Neural cell (in vitro differentiated cells): ENCODE results near the gene FASLG. TPM values are rescaled to one million over a fixed set of nuclear protein-coding genes. Genes with fewer than 3 reads are reported as not detected.

Experiments
- H2AFZ ChIP-seq: fragments of 200-600, 300-800 bp; sonication (generic), shearing (Covaris generic); 2 replicates; pipeline ENCODE4 v1.6.0; 2014; ENCODE audit warnings: low read depth, mild to moderate bottlenecking, antibody characterized with exemption, low read length, moderate library complexity
- H3F3A ChIP-seq: fragments of 200-600 bp; shearing (Covaris generic); 2 replicates; pipeline ENCODE4 v1.6.1; 2016; ENCODE audit warnings: mild to moderate bottlenecking, moderate library complexity, mixed read lengths, antibody characterized with exemption, low read length; ENCODE audit not compliant: insufficient read depth, poor library complexity, severe bottlenecking
- H3K27ac ChIP-seq: fragments of 200-600, 300-800 bp; sonication (generic), shearing (Covaris generic); 2 replicates; pipeline ENCODE4 v1.5.1; 2014; ENCODE audit warnings: mild to moderate bottlenecking, low read length, moderate library complexity
- H3K27me3 ChIP-seq: fragments of 300-800, 200-600 bp; sonication (generic), shearing (Covaris generic); 2 replicates; pipeline ENCODE4 v1.6.0; 2014; ENCODE audit warnings: mild to moderate bottlenecking, low read depth, low read length, moderate library complexity; ENCODE audit not compliant: insufficient read depth
- H3K36me3 ChIP-seq: fragments of 300-800, 200-600 bp; sonication (generic), shearing (Covaris generic); 2 replicates; pipeline ENCODE4 v1.5.1; 2014; ENCODE audit warnings: mild to moderate bottlenecking, antibody characterized with exemption, low read length, moderate library complexity; ENCODE audit not compliant: insufficient read depth
- H3K4me2 ChIP-seq: fragments of 300-800, 200-600 bp; sonication (generic), shearing (Covaris generic); 2 replicates; pipeline ENCODE4 v1.6.0; 2014; ENCODE audit warnings: mild to moderate bottlenecking, low read length
- H3K4me3 ChIP-seq: fragments of 300-800, 200-600 bp; sonication (generic), shearing (Covaris generic); 2 replicates; pipeline ENCODE4 v1.5.1; 2014; ENCODE audit warnings: mild to moderate bottlenecking, low read length, moderate library complexity
- H3K79me2 ChIP-seq: fragments of 200-600 bp; shearing (Covaris generic); replicated peaks from 2 replicates; pipeline ENCODE4 v1.6.0; 2014; ENCODE audit warnings: mild to moderate bottlenecking, low read length, moderate library complexity; ENCODE audit not compliant: insufficient read depth
- H3K9ac ChIP-seq: fragments of 300-800, 200-600 bp; sonication (generic), shearing (Covaris generic); 2 replicates; pipeline ENCODE4 v1.6.1; 2016; ENCODE audit warnings: mild to moderate bottlenecking, low read length, mixed read lengths
- H3K9me2 ChIP-seq: fragments of 200-600 bp; shearing (Covaris generic); 2 replicates; pipeline ENCODE4 v1.6.1; 2016; ENCODE audit warnings: mild to moderate bottlenecking, low read length, mixed read lengths; ENCODE audit not compliant: insufficient read depth
- H3K9me3 ChIP-seq: fragments of 200-600, 300-800 bp; sonication (generic), shearing (Covaris generic); 2 replicates; pipeline ENCODE4 v1.6.1; 2016; ENCODE audit warnings: mild to moderate bottlenecking, mixed run types, low read length, moderate library complexity, mixed read lengths
- H4K20me1 ChIP-seq: fragments of 200-600 bp; shearing (Covaris generic); 2 replicates; pipeline ENCODE4 v1.6.1; 2016; ENCODE audit warnings: mild to moderate bottlenecking, mixed run types; ENCODE audit not compliant: insufficient read depth
- EP300 ChIP-seq: fragments of 450-650 bp; conservative IDR thresholded peaks from 2 replicates; pipeline ENCODE4 v1.6.1; 2014; ENCODE audit warnings: antibody characterized with exemption, mild to moderate bottlenecking, moderate library complexity; ENCODE audit not compliant: poor library complexity, severe bottlenecking
- EZH2 ChIP-seq: fragments of 200-600, 300-800 bp; shearing (Covaris generic), sonication (generic); IDR thresholded peaks from 2 replicates; pipeline ENCODE4 v1.6.1; 2014; ENCODE audit warnings: antibody characterized with exemption, low read length, borderline replicate concordance, mild to moderate bottlenecking; ENCODE audit not compliant: insufficient read depth, poor library complexity, severe bottlenecking
- MXI1 ChIP-seq: fragments of 450-650 bp; conservative IDR thresholded peaks from 2 replicates; pipeline ENCODE4 v1.6.1; 2014; ENCODE audit warnings: antibody characterized with exemption, mild to moderate bottlenecking; ENCODE audit not compliant: poor library complexity, severe bottlenecking
- POLR2AphosphoS5 ChIP-seq: IDR thresholded peaks from 2 replicates; pipeline ENCODE4 v1.6.1; 2012
- RAD21 ChIP-seq: fragments of 450-650 bp; conservative IDR thresholded peaks from 2 replicates; pipeline ENCODE4 v1.6.1; 2014; ENCODE audit warnings: antibody characterized with exemption, mild to moderate bottlenecking, moderate library complexity
- SMC3 ChIP-seq: fragments of 450-650 bp; conservative IDR thresholded peaks from 2 replicates; pipeline ENCODE4 v1.6.1; 2014; ENCODE audit warnings: antibody characterized with exemption, mild to moderate bottlenecking, moderate library complexity; ENCODE audit not compliant: poor library complexity
- TAF1 ChIP-seq: IDR thresholded peaks from 2 replicates; pipeline ENCODE4 v1.6.1; 2012; ENCODE audit warnings: low read depth
- polyA plus RNA-seq: library from polyadenylated mRNA; depleted of rRNA; stranded (reverse); fragments of >200 nt; gene quantifications from 2 replicates; pipeline ENCODE4 v1.2.3, GENCODE V29; 2014
- TF ChIP-seq, protein P1 (sequence below): fragments of 450-650 bp; IDR thresholded peaks from 2 replicates; pipeline ENCODE4 v1.5.1; 2014; ENCODE audit warnings: antibody characterized with exemption, mild to moderate bottlenecking, moderate library complexity; ENCODE audit not compliant: poor library complexity, severe bottlenecking
- TF ChIP-seq, protein P2 (sequence below): IDR thresholded peaks from 2 replicates; pipeline ENCODE4 v1.6.1; 2012; ENCODE audit warnings: borderline replicate concordance

Gene FASLG
- polyA plus RNA-seq, 1 donor from 2014 or later = not detected

DNA sequence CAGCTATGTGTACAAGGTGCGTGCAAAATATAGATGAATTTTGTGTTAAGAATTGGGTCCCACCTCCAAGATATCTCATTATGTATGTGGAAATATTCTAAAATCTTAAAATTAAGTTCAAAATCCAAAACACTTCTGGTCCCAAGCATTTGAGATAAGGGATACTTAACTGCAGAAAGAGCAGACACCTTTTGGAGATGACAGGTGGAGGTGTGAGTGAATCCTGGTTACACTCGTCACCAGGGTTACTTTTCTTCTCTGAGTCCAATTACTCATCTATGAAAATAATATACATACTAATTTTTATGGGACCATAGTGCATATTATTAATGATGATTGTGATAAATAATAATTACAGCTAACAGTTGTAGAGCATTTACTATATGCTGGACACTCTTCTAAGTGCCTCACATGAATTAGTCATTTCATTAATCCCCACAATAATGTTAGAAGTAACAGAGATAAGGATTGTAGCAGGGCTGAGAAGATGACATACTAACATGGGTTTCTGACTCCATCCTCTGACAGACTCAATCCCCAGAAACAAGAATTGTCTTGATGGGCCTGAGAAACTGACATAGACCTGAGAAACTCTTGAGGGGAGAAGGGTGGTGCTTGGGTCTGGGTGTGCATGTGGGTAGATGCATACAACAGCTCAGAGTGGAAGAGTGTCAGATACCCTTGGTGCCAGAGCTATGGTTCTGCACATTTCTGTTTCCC is 8.3 kb upstream of the FASLG start:
- H3K9me3 ChIP-seq = no peaks in the 10 kb centered on the region
- H3K4me3 ChIP-seq = no peak overlapping the region
- H3K9me2 ChIP-seq = no peaks in the 10 kb centered on the region
- TF ChIP-seq EP300 (no peak), TAF1 (no peak), SMC3 (no peak), MXI1 (no peak), RAD21 (no peak)
- TF ChIP-seq, protein P1, sequence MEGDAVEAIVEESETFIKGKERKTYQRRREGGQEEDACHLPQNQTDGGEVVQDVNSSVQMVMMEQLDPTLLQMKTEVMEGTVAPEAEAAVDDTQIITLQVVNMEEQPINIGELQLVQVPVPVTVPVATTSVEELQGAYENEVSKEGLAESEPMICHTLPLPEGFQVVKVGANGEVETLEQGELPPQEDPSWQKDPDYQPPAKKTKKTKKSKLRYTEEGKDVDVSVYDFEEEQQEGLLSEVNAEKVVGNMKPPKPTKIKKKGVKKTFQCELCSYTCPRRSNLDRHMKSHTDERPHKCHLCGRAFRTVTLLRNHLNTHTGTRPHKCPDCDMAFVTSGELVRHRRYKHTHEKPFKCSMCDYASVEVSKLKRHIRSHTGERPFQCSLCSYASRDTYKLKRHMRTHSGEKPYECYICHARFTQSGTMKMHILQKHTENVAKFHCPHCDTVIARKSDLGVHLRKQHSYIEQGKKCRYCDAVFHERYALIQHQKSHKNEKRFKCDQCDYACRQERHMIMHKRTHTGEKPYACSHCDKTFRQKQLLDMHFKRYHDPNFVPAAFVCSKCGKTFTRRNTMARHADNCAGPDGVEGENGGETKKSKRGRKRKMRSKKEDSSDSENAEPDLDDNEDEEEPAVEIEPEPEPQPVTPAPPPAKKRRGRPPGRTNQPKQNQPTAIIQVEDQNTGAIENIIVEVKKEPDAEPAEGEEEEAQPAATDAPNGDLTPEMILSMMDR = no peak
- TF ChIP-seq, protein P2, sequence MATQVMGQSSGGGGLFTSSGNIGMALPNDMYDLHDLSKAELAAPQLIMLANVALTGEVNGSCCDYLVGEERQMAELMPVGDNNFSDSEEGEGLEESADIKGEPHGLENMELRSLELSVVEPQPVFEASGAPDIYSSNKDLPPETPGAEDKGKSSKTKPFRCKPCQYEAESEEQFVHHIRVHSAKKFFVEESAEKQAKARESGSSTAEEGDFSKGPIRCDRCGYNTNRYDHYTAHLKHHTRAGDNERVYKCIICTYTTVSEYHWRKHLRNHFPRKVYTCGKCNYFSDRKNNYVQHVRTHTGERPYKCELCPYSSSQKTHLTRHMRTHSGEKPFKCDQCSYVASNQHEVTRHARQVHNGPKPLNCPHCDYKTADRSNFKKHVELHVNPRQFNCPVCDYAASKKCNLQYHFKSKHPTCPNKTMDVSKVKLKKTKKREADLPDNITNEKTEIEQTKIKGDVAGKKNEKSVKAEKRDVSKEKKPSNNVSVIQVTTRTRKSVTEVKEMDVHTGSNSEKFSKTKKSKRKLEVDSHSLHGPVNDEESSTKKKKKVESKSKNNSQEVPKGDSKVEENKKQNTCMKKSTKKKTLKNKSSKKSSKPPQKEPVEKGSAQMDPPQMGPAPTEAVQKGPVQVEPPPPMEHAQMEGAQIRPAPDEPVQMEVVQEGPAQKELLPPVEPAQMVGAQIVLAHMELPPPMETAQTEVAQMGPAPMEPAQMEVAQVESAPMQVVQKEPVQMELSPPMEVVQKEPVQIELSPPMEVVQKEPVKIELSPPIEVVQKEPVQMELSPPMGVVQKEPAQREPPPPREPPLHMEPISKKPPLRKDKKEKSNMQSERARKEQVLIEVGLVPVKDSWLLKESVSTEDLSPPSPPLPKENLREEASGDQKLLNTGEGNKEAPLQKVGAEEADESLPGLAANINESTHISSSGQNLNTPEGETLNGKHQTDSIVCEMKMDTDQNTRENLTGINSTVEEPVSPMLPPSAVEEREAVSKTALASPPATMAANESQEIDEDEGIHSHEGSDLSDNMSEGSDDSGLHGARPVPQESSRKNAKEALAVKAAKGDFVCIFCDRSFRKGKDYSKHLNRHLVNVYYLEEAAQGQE = no peak
- no peaks in the 10 kb centered on the region for H4K20me1 ChIP-seq
- H3K27ac ChIP-seq = no peak overlapping the region
- H3K79me2 ChIP-seq = no peaks in the 10 kb centered on the region
- H3F3A ChIP-seq = no peaks in the 10 kb centered on the region
- H3K27me3 ChIP-seq = no peaks in the 10 kb centered on the region
- H2AFZ ChIP-seq = no peak overlapping the region
- H3K9ac ChIP-seq = no peak overlapping the region
- no peak overlapping the region for H3K4me2 ChIP-seq
- no peaks in the 10 kb centered on the region for H3K36me3 ChIP-seq

DNA sequence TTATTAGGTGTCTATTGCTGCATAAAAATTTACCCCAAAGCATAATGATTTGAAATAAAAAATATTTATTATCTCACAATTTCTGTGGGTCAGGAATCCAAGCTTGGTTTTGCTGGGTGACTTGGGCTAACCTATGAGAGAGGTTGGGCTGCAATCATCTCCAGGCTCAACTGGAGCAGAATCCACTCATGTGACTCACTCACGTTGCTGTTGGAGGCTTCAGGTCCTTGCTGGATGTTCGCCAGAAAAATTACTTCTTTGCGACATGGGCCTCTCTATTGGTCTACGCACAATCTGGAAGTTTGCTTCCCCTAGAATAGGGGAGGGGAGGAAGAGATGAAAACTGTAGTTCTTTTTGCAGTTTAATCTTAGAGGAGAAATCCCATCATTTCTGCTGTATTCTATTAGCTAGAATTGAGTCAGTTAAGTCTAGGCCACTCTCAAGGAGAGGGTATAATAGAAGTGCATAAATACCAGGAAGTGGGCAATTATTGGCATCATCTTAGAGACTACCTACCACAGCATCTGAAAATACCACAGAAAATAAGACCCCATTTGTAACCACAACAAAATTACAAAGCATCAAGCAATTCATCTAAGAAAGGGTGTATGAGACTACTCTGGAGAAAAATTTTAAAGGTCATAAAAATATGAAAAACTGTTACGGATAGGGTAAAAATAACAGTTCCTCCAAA is 5.7 kb upstream of the FASLG start:
- no peaks in the 10 kb centered on the region for H3K9me3 ChIP-seq
- no peaks in the 10 kb centered on the region for H3K27me3 ChIP-seq
- H3K79me2 ChIP-seq = no peaks in the 10 kb centered on the region
- H3K27ac ChIP-seq = no peak overlapping the region
- no peaks in the 10 kb centered on the region for H3K36me3 ChIP-seq
- H3F3A ChIP-seq = no peaks in the 10 kb centered on the region
- no peak overlapping the region for H3K4me2 ChIP-seq
- no peak overlapping the region for H3K4me3 ChIP-seq
- H4K20me1 ChIP-seq = no peaks in the 10 kb centered on the region
- no peaks in the 10 kb centered on the region for H3K9me2 ChIP-seq
- H3K9ac ChIP-seq = no peak overlapping the region
- no peak for TF ChIP-seq RAD21
- TF ChIP-seq TAF1 = no peak
- TF ChIP-seq, protein P1 = no peak
- no peak for TF ChIP-seq POLR2AphosphoS5
- TF ChIP-seq, protein P2 = no peak
- no peak for TF ChIP-seq EZH2
- TF ChIP-seq MXI1 = no peak
- TF ChIP-seq SMC3 = no peak
- no peak for TF ChIP-seq EP300
- no peak overlapping the region for H2AFZ ChIP-seq
